Erythroblast (primary cell): ENCODE measurements around the gene NTF3.

Experiments used
- GATA1 ChIP-seq: IDR thresholded peaks from 2 replicates; pipeline ENCODE4 v1.6.1; 2011; ENCODE audit warnings: low read depth, mild to moderate bottlenecking, control low read depth, low read length, moderate library complexity
- POLR2A ChIP-seq: IDR thresholded peaks from 2 replicates; pipeline ENCODE4 v1.6.1; 2011; ENCODE audit warnings: mild to moderate bottlenecking, low read length

GRCh38 chr12:5416571-5416970 lies 15.3 kb upstream of the NTF3 start:
- TF ChIP-seq POLR2A (no peak), GATA1 (no peak)
